H1 (cell line): ENCODE results near the gene PGBD4. TPM values are rescaled to one million over a fixed set of nuclear protein-coding genes. Genes with fewer than 3 reads are reported as not detected.

Source experiments
- CTCF ChIA-PET: fragments of 300-600 bp; sonication (Branson Sonifier 250); formaldehyde crosslinking; loops from one replicate; lab custom pipeline; 2021; ENCODE audit not compliant: partially characterized antibody; lab: Charles Lee
- POLR2A ChIA-PET: fragments of 300-600 bp; sonication (Branson Sonifier 250); formaldehyde crosslinking; loops from one replicate; lab custom pipeline; 2021; ENCODE audit warnings: inconsistent platforms; ENCODE audit not compliant: partially characterized antibody; lab: Charles Lee
- DNase-seq, 2 experiments: peaks; one replicate each; pipeline versions ENCODE4 v3.0.0 to v3.0.0-alpha.2; 2010 to 2022; ENCODE audit warnings: low spot score in 2 of 2, low read depth in 1 of 2, mixed read lengths in 1 of 2
- FAIRE-seq: peaks from 2 replicates; lab custom pipeline; 2011; peaks lifted over from hg19 to GRCh38; lab: Jason Lieb, UNC
- H2AFZ ChIP-seq: 2 replicates; pipeline ENCODE4 v1.8.1; 2012; ENCODE audit warnings: low read length, inconsistent platforms
- H2AK5ac ChIP-seq: 2 replicates; pipeline ENCODE4 v1.6.1; 2013; ENCODE audit warnings: low read depth, low read length
- H2BK120ac ChIP-seq: replicated peaks from 2 replicates; pipeline ENCODE3; 2013; ENCODE audit warnings: low read depth, low read length, inconsistent platforms
- H2BK12ac ChIP-seq: 2 replicates; pipeline ENCODE4 v1.6.1; 2013; ENCODE audit warnings: low read depth, low read length
- H2BK15ac ChIP-seq: 2 replicates; pipeline ENCODE4 v1.6.1; 2013; ENCODE audit warnings: low read length
- H2BK20ac ChIP-seq: 2 replicates; pipeline ENCODE4 v1.6.1; 2013; ENCODE audit warnings: low read length
- H2BK5ac ChIP-seq: 2 replicates; pipeline ENCODE4 v1.6.1; 2013; ENCODE audit warnings: low read depth, low read length
- H3K14ac ChIP-seq: 2 replicates; pipeline ENCODE4 v1.6.1; 2013; ENCODE audit warnings: inconsistent platforms; ENCODE audit not compliant: insufficient read length
- H3K18ac ChIP-seq: 2 replicates; pipeline ENCODE4 v1.6.1; 2013; ENCODE audit warnings: low read length; ENCODE audit errors: extremely low read depth
- H3K23ac ChIP-seq: 2 replicates; pipeline ENCODE4 v1.6.1; 2013; ENCODE audit warnings: inconsistent platforms; ENCODE audit not compliant: insufficient read length
- H3K23me2 ChIP-seq: 2 replicates; pipeline ENCODE4 v1.6.1; 2013; ENCODE audit warnings: low read depth, low read length
- H3K27ac ChIP-seq: 2 replicates; pipeline ENCODE4 v1.6.1; 2011; ENCODE audit warnings: low read depth, low read length, inconsistent platforms
- H3K27me3 ChIP-seq, 4 experiments: replicated peaks in 1 of 4; 1 replicate in 1 of 4; 2 replicates in 3 of 4; pipeline versions ENCODE4 v1.6.1 to v1.8.1; 2011 to 2013; ENCODE audit warnings: low read length in 3 of 4, mild to moderate bottlenecking in 3 of 4, inconsistent platforms in 2 of 4, mixed read lengths in 2 of 4, moderate library complexity in 1 of 4; ENCODE audit not compliant: control insufficient read depth in 3 of 4, insufficient read depth in 3 of 4; ENCODE audit errors: extremely low read depth in 1 of 4
- H3K36me3 ChIP-seq, 4 experiments: 2 replicates each; pipeline versions ENCODE4 v1.6.1 to v1.8.1; 2011 to 2013; ENCODE audit warnings: mild to moderate bottlenecking in 4 of 4, low read length in 3 of 4, moderate library complexity in 2 of 4, control low read depth in 1 of 4, inconsistent platforms in 1 of 4; ENCODE audit not compliant: insufficient read depth in 4 of 4, control insufficient read depth in 2 of 4
- H3K4ac ChIP-seq: replicated peaks from 2 replicates; pipeline ENCODE3; 2013; ENCODE audit warnings: low read length, low read depth, mixed read lengths, inconsistent platforms; ENCODE audit not compliant: insufficient read length
- H3K4me1 ChIP-seq, 4 experiments: replicated peaks in 1 of 4; 1 replicate in 1 of 4; 2 replicates in 3 of 4; pipeline versions ENCODE4 v1.6.1 to v1.8.1; 2011 to 2013; ENCODE audit warnings: low read length in 3 of 4, inconsistent platforms in 2 of 4, mixed read lengths in 1 of 4; ENCODE audit not compliant: insufficient read depth in 4 of 4, control insufficient read depth in 3 of 4
- H3K4me2 ChIP-seq, 2 experiments: 2 replicates each; pipeline versions ENCODE4 v1.6.1 to v1.8.1; 2011 to 2013; ENCODE audit warnings: low read depth in 2 of 2, low read length in 2 of 2, control low read depth in 1 of 2, inconsistent platforms in 1 of 2, mild to moderate bottlenecking in 1 of 2; ENCODE audit not compliant: insufficient read depth in 1 of 2
- H3K4me3 ChIP-seq, 4 experiments: fragments of 200-600, 300-600 bp in 1 of 4; sonication (generic), shearing (Covaris generic), sonication (Bioruptor Twin) in 1 of 4; 2 replicates each; pipeline versions ENCODE4 v1.5.1 to v1.8.1; 2011 to 2016; ENCODE audit warnings: low read length in 4 of 4, low read depth in 3 of 4, control low read depth in 2 of 4, inconsistent platforms in 2 of 4, mild to moderate bottlenecking in 2 of 4, mixed read lengths in 1 of 4, moderate library complexity in 1 of 4; ENCODE audit not compliant: insufficient read depth in 2 of 4; ENCODE audit errors: extremely low read depth in 1 of 4
- H3K56ac ChIP-seq: replicated peaks from 2 replicates; pipeline ENCODE3; 2013; ENCODE audit warnings: low read depth, mild to moderate bottlenecking, mixed read lengths, low read length, inconsistent platforms; ENCODE audit not compliant: insufficient read length
- H3K79me1 ChIP-seq: 2 replicates; pipeline ENCODE4 v1.6.1; 2013; ENCODE audit warnings: low read depth, low read length, control low read depth
- H3K79me2 ChIP-seq, 2 experiments: 2 replicates each; pipeline versions ENCODE4 v1.6.1 to v1.8.1; 2012 to 2013; ENCODE audit warnings: low read length in 2 of 2, mild to moderate bottlenecking in 2 of 2, inconsistent platforms in 1 of 2; ENCODE audit not compliant: insufficient read depth in 2 of 2, control insufficient read depth in 1 of 2
- H3K9ac ChIP-seq, 4 experiments: replicated peaks in 1 of 4; 1 replicate in 1 of 4; 2 replicates in 3 of 4; pipeline versions ENCODE4 v1.6.1 to v1.8.1; 2011 to 2013; ENCODE audit warnings: low read depth in 3 of 4, low read length in 3 of 4, control low read depth in 2 of 4, mild to moderate bottlenecking in 2 of 4, moderate library complexity in 2 of 4, inconsistent platforms in 1 of 4; ENCODE audit errors: extremely low read depth in 1 of 4
- H3K9me3 ChIP-seq, 2 experiments: 2 replicates each; pipeline versions ENCODE4 v1.6.1 to v1.8.1; 2012 to 2013; ENCODE audit warnings: mild to moderate bottlenecking in 2 of 2, moderate library complexity in 2 of 2, control low read depth in 1 of 2, inconsistent platforms in 1 of 2, low read depth in 1 of 2, low read length in 1 of 2, mixed read lengths in 1 of 2; ENCODE audit not compliant: insufficient read depth in 2 of 2
- H4K20me1 ChIP-seq, 2 experiments: replicated peaks in 1 of 2; 2 replicates each; pipeline versions ENCODE3 to v1.8.1; 2011 to 2013; ENCODE audit warnings: inconsistent platforms in 2 of 2, low read length in 2 of 2, mild to moderate bottlenecking in 1 of 2; ENCODE audit not compliant: insufficient read depth in 2 of 2, control insufficient read depth in 1 of 2
- H4K5ac ChIP-seq: 2 replicates; pipeline ENCODE4 v1.6.1; 2013; ENCODE audit warnings: low read length, low read depth, mixed read lengths, inconsistent platforms; ENCODE audit not compliant: insufficient read length
- H4K8ac ChIP-seq: 2 replicates; pipeline ENCODE4 v1.8.0; 2013; ENCODE audit warnings: mild to moderate bottlenecking, moderate library complexity, low read length, inconsistent platforms; ENCODE audit not compliant: insufficient read depth; ENCODE audit errors: extremely low read depth
- H4K91ac ChIP-seq: replicated peaks from 2 replicates; pipeline ENCODE3; 2013; ENCODE audit warnings: low read length, mixed read lengths, inconsistent platforms; ENCODE audit not compliant: insufficient read length
- BACH1 ChIP-seq: IDR thresholded peaks from 2 replicates; pipeline ENCODE4 v1.6.1; 2012; ENCODE audit warnings: low read length, improper control_type of control experiment
- BRCA1 ChIP-seq: IDR thresholded peaks from 2 replicates; pipeline ENCODE4 v1.6.1; 2012; ENCODE audit warnings: low read depth, low read length, improper control_type of control experiment
- CHD2 ChIP-seq: IDR thresholded peaks from 2 replicates; pipeline ENCODE4 v1.6.1; 2012; ENCODE audit warnings: low read length, improper control_type of control experiment
- EP300 ChIP-seq, 2 experiments: IDR thresholded peaks; 1 replicate in 1 of 2; 2 replicates in 1 of 2; pipeline ENCODE4 v1.6.1; 2011 to 2012; ENCODE audit warnings: low read depth in 2 of 2, low read length in 2 of 2, mild to moderate bottlenecking in 2 of 2, borderline replicate concordance in 1 of 2, inconsistent platforms in 1 of 2, moderate library complexity in 1 of 2
- KDM5A ChIP-seq: fragments of 200-600 bp; IDR thresholded peaks from 2 replicates; pipeline ENCODE4 v1.7.1; 2012; ENCODE audit warnings: mild to moderate bottlenecking, low read length, inconsistent platforms, mixed read lengths
- MAFK ChIP-seq: IDR thresholded peaks from 2 replicates; pipeline ENCODE4 v1.6.1; 2012; ENCODE audit warnings: low read depth, mild to moderate bottlenecking, improper control_type of control experiment, low read length
- MAX ChIP-seq: IDR thresholded peaks from 2 replicates; pipeline ENCODE4 v1.6.1; 2012; ENCODE audit warnings: inconsistent platforms
- RXRA ChIP-seq: IDR thresholded peaks from 2 replicates; pipeline ENCODE4 v1.6.1; 2011; ENCODE audit warnings: low read depth, mild to moderate bottlenecking, low read length, moderate library complexity; ENCODE audit not compliant: insufficient read depth
- WGBS, 2 experiments: shearing (Covaris generic) in 1 of 2; methylation state at CpG; one replicate each; pipeline versions ENCODE4 v1.1.6 to v1.1.7; 2013 to 2015; ENCODE audit warnings: low lambda C conversion rate in 2 of 2, mixed read lengths in 2 of 2, inconsistent platforms in 1 of 2, low coverage in 1 of 2, missing lambda C conversion rate in 1 of 2; ENCODE audit not compliant: insufficient replicate concordance in 2 of 2, insufficient coverage in 1 of 2, insufficient read length in 1 of 2; ENCODE audit errors: extremely low coverage in 1 of 2, missing lambda C conversion rate in 1 of 2; 5-methylcytosine and 5-hydroxymethylcytosine counted together
- long read RNA-seq, 2 experiments: library from RNA in 1 of 2; library from capped mRNA in 1 of 2; stranded (forward); transcript quantifications; one replicate each; pipeline ENCODE4 v2.0.0, GENCODE V29; 2021; ENCODE audit warnings: inconsistent platforms in 1 of 2
- polyA minus RNA-seq, 3 experiments: library from RNA; depleted of rRNA, polyadenylated mRNA; stranded (reverse); fragments of >200 nt; gene quantifications; 1 replicate in 2 of 3; 2 replicates in 1 of 3; pipeline ENCODE4 v1.2.3, GENCODE V29; 2011
- polyA plus RNA-seq, 7 experiments: library from polyadenylated mRNA; depleted of rRNA in 3 of 7; stranded (reverse) in 5 of 7; unstranded in 2 of 7; fragments of >200 nt in 5 of 7; fragments of 200-250 nt in 2 of 7; gene quantifications; 1 replicate in 5 of 7; 2 replicates in 1 of 7; 4 replicates in 1 of 7; pipeline versions ENCODE4 v1.2.1 to v1.2.3, GENCODE V29; 2011 to 2013; ENCODE audit warnings: missing spikeins in 2 of 7, mixed read lengths in 2 of 7
- total RNA-seq: library from RNA; stranded (reverse); fragmentation: NEBNext Ultra II Directional; extraction: Animal tissue kit (Norgen Biotek cat#: 25700); gene quantifications from 2 replicates; pipeline ENCODE4 v1.2.1, GENCODE V29; 2021

Gene PGBD4
- total RNA-seq = 0.76 and 0.99 TPM in 2 replicates
- polyA plus RNA-seq (2011; rRNA removed) = 0.44 and 0.68 TPM in 2 replicates
- 0.81 TPM for polyA plus RNA-seq (2011; cell fraction: cytosol; rRNA removed)
- polyA plus RNA-seq (2011; cell fraction: nucleus; rRNA removed) = 0.53 TPM
- 0.73 to 1.3 TPM (median 0.84 TPM) in 4 replicates for polyA plus RNA-seq (2012, experiment 1 of 2)
- 0.08 TPM for polyA plus RNA-seq (2012, experiment 2 of 2)
- polyA plus RNA-seq (2013, experiment 1 of 2) = 1.0 TPM
- 0.92 TPM for polyA plus RNA-seq (2013, experiment 2 of 2)
- 1.2 and 2.1 TPM in 2 replicates for polyA minus RNA-seq (2011; rRNA and poly(A)+ RNA removed)
- polyA minus RNA-seq (2011; cell fraction: cytosol; rRNA and poly(A)+ RNA removed) = 1.0 TPM
- 1.7 TPM for polyA minus RNA-seq (2011; cell fraction: nucleus; rRNA and poly(A)+ RNA removed)
- long read RNA-seq, experiment 1, full-length matches to known transcripts = 1 of 1 reads
- long read RNA-seq, experiment 1, partial matches to known transcripts = 0 of 1 reads
- long read RNA-seq, experiment 1, other reads (novel, unspliced or antisense) = 0 of 1 reads
- long read RNA-seq, experiment 2, full-length matches to known transcripts = 2 of 2 reads
- long read RNA-seq, experiment 2, partial matches to known transcripts = 0 of 2 reads
- long read RNA-seq, experiment 2, other reads (novel, unspliced or antisense) = 0 of 2 reads

GRCh38 chr15:34101366-34102174 lies at the start of gene PGBD4, which contains the start of gene EMC7:
PGBD4 (plus strand) TSS chr15:34102083; CDS start chr15:34102532, 449 bp downstream.
EMC7 (minus strand) TSS chr15:34101862; CDS start chr15:34101839, 23 bp downstream.
- WGBS, 2 experiments = 3% methylated on average over 48 of the region's 48 CpGs; no CpG with 5 or more reads in 1 of the 2 experiments
- FAIRE-seq (peak; percentile 91), DNase-seq (peak; percentile 93 to 99)
- Histone ChIP-seq H3K4ac (no peak within 1 kb of the TSS), H3K4me2 (peak within 1 kb of the TSS; percentile 77 to 93), H3K23ac (no peak within 1 kb of the TSS), H2BK120ac (no peak within 1 kb of the TSS), H3K79me2 (peaks cover 0 to 35% of the 10 kb centered on the region in 2 experiments; a peak in 2 of 4 replicates), H3K27me3 (no peaks in the 10 kb centered on the region), H3K9me3 (no peaks in the 10 kb centered on the region), H3K14ac (no peak within 1 kb of the TSS), H4K20me1 (no peaks in the 10 kb centered on the region), H3K79me1 (no peaks in the 10 kb centered on the region), H2BK20ac (no peak within 1 kb of the TSS), H4K8ac (peak within 1 kb of the TSS; percentile 98), H3K4me3 (peak within 1 kb of the TSS; percentile 84 to 100 (median 98)), H3K23me2 (peaks cover 8% of the 10 kb centered on the region), H2BK5ac (peak within 1 kb of the TSS; percentile 67), H4K5ac (peak within 1 kb of the TSS; percentile 31), H3K4me1 (peaks cover 0 to 4% (median 0%) of the 10 kb centered on the region in 4 experiments; a peak in 2 of 7 replicates), H3K18ac (peak within 1 kb of the TSS; percentile 25; the same call in 1 of the 2 replicates), H4K91ac (no peak within 1 kb of the TSS), H2AFZ (peak within 1 kb of the TSS; percentile 95), H3K9ac (peak within 1 kb of the TSS; percentile 88 to 92 (median 90)), H2BK15ac (no peak within 1 kb of the TSS), H3K36me3 (no peaks in the 10 kb centered on the region), H2BK12ac (0 out of 2 replicates have a peak within 1 kb of the TSS, but pooled peaks have one; percentile 23), H3K27ac (peak within 1 kb of the TSS; percentile 83), H2AK5ac (no peak within 1 kb of the TSS), H3K56ac (peak within 1 kb of the TSS; percentile 63)
- POLR2A ChIA-PET = interaction anchor here (0.6 to 2.2 kb wide), 6 partner anchors 9 to 344 kb away, joined by 3 to 10 read pairs (median 4); partner anchors contain the start of genes EMC4, KATNBL1 and LPCAT4
- CTCF ChIA-PET = interaction anchor here (0.6 to 1.2 kb wide), 7 partner anchors 8 to 722 kb away, joined by 3 to 7 read pairs (median 4); no protein-coding TSS in a partner anchor
- no peak for TF ChIP-seq BACH1
- peak; percentile 63; the same call in 1 of the 2 replicates for TF ChIP-seq BRCA1
- TF ChIP-seq MAFK = no peak
- TF ChIP-seq CHD2 = peak; percentile 56; the same call in 1 of the 2 replicates
- peak; percentile 79 for TF ChIP-seq KDM5A
- peak; percentile 55; the same call in 1 of the 2 replicates for TF ChIP-seq MAX
- no peak for TF ChIP-seq RXRA
- TF ChIP-seq EP300 (IDR thresholded peaks at IDR 0.05; ENCODE audit: borderline replicate concordance in 1 of 2, low read depth in 2 of 2, low read length in 2 of 2) = no peak
